Subcutaneous adipose tissue (tissue), 4 donors: ENCODE data around the gene GPAM. TPM values are rescaled to one million over a fixed set of nuclear protein-coding genes. Genes with fewer than 3 reads are reported as not detected.

Experiments used
- CTCF ChIP-seq: fragments of 450-650 bp; IDR thresholded peaks from one replicate; pipeline ENCODE4 v1.5.1; 2016; ENCODE audit warnings: low read depth, mild to moderate bottlenecking, control low read depth, antibody characterized with exemption, moderate library complexity
- total RNA-seq, 4 donors: library from RNA; depleted of rRNA; stranded (reverse); fragments of >200 nt; gene quantifications; one replicate each; pipeline ENCODE4 v1.1.0, GENCODE V29; 2016

GPAM gene
- total RNA-seq, 4 donors from 2014 or later = 80.7 to 1,237 (median 198) TPM

GRCh38 chr10:112126172-112126571, 57.4 kb downstream of the GPAM start:
- no peak for TF ChIP-seq CTCF

GRCh38 chr10:112124866-112125265, 58.7 kb downstream of the GPAM start:
- TF ChIP-seq CTCF = no peak

- TF ChIP-seq CTCF = no peak
Measured at GRCh38 chr10:112122827-112123226, 60.7 kb downstream of the GPAM start.

- TF ChIP-seq CTCF = no peak
Measured at GRCh38 chr10:112120491-112120890, 63.1 kb downstream of the GPAM start.

- no peak for TF ChIP-seq CTCF
Measured at GRCh38 chr10:112115781-112116385, 67.7 kb downstream of the GPAM start.

Other genes with a start within 250 kb of the GPAM start
- not detected for gene TECTB, start 99.6 kb upstream of the GPAM start, total RNA-seq
- gene ACSL5, start 190.4 kb upstream of the GPAM start, total RNA-seq = 10 to 100 TPM; 24.9 to 50.5 (median 34.3) TPM